Mesendoderm (in vitro differentiated cells): ENCODE results near the gene ABR.

Experiments
- DNase-seq: peaks from one replicate; pipeline ENCODE4 v3.0.0; 2013
- H2AK5ac ChIP-seq: 2 replicates; pipeline ENCODE4 v1.6.1; 2013; ENCODE audit warnings: low read length, inconsistent platforms
- H2BK120ac ChIP-seq: 2 replicates; pipeline ENCODE4 v1.6.1; 2013; ENCODE audit warnings: low read depth, mild to moderate bottlenecking, low read length, moderate library complexity, mixed read lengths
- H2BK15ac ChIP-seq: replicated peaks from 2 replicates; pipeline ENCODE4 v1.6.1; 2013; ENCODE audit warnings: low read depth, mild to moderate bottlenecking, moderate library complexity
- H2BK5ac ChIP-seq: 2 replicates; pipeline ENCODE4 v1.6.1; 2013; ENCODE audit warnings: low read length, inconsistent platforms
- H3K18ac ChIP-seq: 2 replicates; pipeline ENCODE4 v1.6.1; 2013; ENCODE audit warnings: mild to moderate bottlenecking, low read length, mixed read lengths
- H3K23ac ChIP-seq: one replicate; pipeline ENCODE4 v1.6.1; 2013; ENCODE audit warnings: low read length
- H3K27ac ChIP-seq: 2 replicates; pipeline ENCODE4 v1.5.1; 2013; ENCODE audit warnings: low read depth, mild to moderate bottlenecking, inconsistent platforms, low read length, moderate library complexity
- H3K27me3 ChIP-seq: 2 replicates; pipeline ENCODE4 v1.6.1; 2013; ENCODE audit warnings: low read length, control low read depth, mild to moderate bottlenecking, inconsistent platforms; ENCODE audit not compliant: insufficient read depth, poor library complexity
- H3K36me3 ChIP-seq: 2 replicates; pipeline ENCODE4 v1.6.1; 2013; ENCODE audit warnings: low read length, inconsistent platforms; ENCODE audit not compliant: control insufficient read depth, insufficient read depth
- H3K4ac ChIP-seq: one replicate; pipeline ENCODE4 v1.6.1; 2013; ENCODE audit warnings: low read depth, mild to moderate bottlenecking, low read length, moderate library complexity
- H3K4me1 ChIP-seq: 2 replicates; pipeline ENCODE4 v1.6.1; 2013; ENCODE audit warnings: low read depth, low read length, inconsistent platforms; ENCODE audit not compliant: control insufficient read depth
- H3K4me2 ChIP-seq: 2 replicates; pipeline ENCODE4 v1.6.1; 2013; ENCODE audit warnings: low read length
- H3K4me3 ChIP-seq: 2 replicates; pipeline ENCODE4 v1.5.1; 2013; ENCODE audit warnings: mild to moderate bottlenecking, low read length
- H3K56ac ChIP-seq: one replicate; pipeline ENCODE4 v1.6.1; 2013; ENCODE audit warnings: low read length
- H3K79me1 ChIP-seq: 2 replicates; pipeline ENCODE4 v1.6.1; 2013; ENCODE audit warnings: low read length, inconsistent platforms
- H3K79me2 ChIP-seq: 2 replicates; pipeline ENCODE4 v1.6.1; 2013; ENCODE audit warnings: mild to moderate bottlenecking, low read length; ENCODE audit not compliant: control insufficient read depth, insufficient read depth
- H3K9ac ChIP-seq: 2 replicates; pipeline ENCODE4 v1.6.1; 2013; ENCODE audit warnings: low read length, inconsistent platforms
- H4K5ac ChIP-seq: one replicate; pipeline ENCODE4 v1.6.1; 2013; ENCODE audit warnings: low read length
- H4K8ac ChIP-seq: one replicate; pipeline ENCODE4 v1.6.1; 2013; ENCODE audit warnings: low read depth, mild to moderate bottlenecking, control low read depth, low read length, moderate library complexity
- WGBS: extraction: QIAGEN DNeasy Blood & Tissue Kit; methylation state at CpG from one replicate; pipeline ENCODE4 v1.1.7; 2013; ENCODE audit warnings: low lambda C conversion rate, missing lambda C conversion rate; ENCODE audit not compliant: insufficient coverage; ENCODE audit errors: extremely low coverage; 5-methylcytosine and 5-hydroxymethylcytosine counted together

Gene ABR

GRCh38 chr17:1095090-1095852 lies 84.5 kb downstream of the ABR start:
- no peak overlapping the region for H3K4ac ChIP-seq
- H3K79me2 ChIP-seq, result no peaks in the 10 kb centered on the region
- no peak overlapping the region for H3K4me2 ChIP-seq
- H3K56ac ChIP-seq, result no peak overlapping the region
- no peak overlapping the region for H3K18ac ChIP-seq
- no peaks in the 10 kb centered on the region for H3K27me3 ChIP-seq
- H2BK120ac ChIP-seq, result no peak overlapping the region
- H4K8ac ChIP-seq, result no peak overlapping the region
- no peak overlapping the region for H4K5ac ChIP-seq
- H2BK5ac ChIP-seq, result no peak overlapping the region
- H3K23ac ChIP-seq, result no peak overlapping the region
- H3K27ac ChIP-seq, result no peak overlapping the region
- H3K4me3 ChIP-seq, result no peak overlapping the region
- WGBS, result no CpG with 5 or more reads among the region's 31 CpGs
- H2AK5ac ChIP-seq, result no peak overlapping the region
- H3K4me1 ChIP-seq, result no peaks in the 10 kb centered on the region
- no peak for DNase-seq
- no peak overlapping the region for H2BK15ac ChIP-seq
- H3K9ac ChIP-seq, result no peak overlapping the region
- no peaks in the 10 kb centered on the region for H3K79me1 ChIP-seq
- H3K36me3 ChIP-seq, result no peaks in the 10 kb centered on the region

- no CpG with 5 or more reads among the region's 6 CpGs for WGBS
- Histone ChIP-seq H4K5ac (no peak overlapping the region), H4K8ac (no peak overlapping the region), H3K9ac (no peak overlapping the region), H2BK120ac (no peak overlapping the region), H2BK15ac (no peak overlapping the region), H2BK5ac (no peak overlapping the region), H3K79me2 (no peaks in the 10 kb centered on the region), H3K4me3 (no peak overlapping the region), H3K79me1 (no peaks in the 10 kb centered on the region), H3K27me3 (no peaks in the 10 kb centered on the region), H3K36me3 (no peaks in the 10 kb centered on the region), H3K23ac (no peak overlapping the region), H3K27ac (no peak overlapping the region), H3K18ac (no peak overlapping the region), H3K56ac (no peak overlapping the region), H2AK5ac (no peak overlapping the region), H3K4ac (no peak overlapping the region), H3K4me2 (no peak overlapping the region), H3K4me1 (no peaks in the 10 kb centered on the region)
- DNase-seq, result no peak
Observed at GRCh38 chr17:1094591-1094990, 85.2 kb downstream of the ABR start.

DNA sequence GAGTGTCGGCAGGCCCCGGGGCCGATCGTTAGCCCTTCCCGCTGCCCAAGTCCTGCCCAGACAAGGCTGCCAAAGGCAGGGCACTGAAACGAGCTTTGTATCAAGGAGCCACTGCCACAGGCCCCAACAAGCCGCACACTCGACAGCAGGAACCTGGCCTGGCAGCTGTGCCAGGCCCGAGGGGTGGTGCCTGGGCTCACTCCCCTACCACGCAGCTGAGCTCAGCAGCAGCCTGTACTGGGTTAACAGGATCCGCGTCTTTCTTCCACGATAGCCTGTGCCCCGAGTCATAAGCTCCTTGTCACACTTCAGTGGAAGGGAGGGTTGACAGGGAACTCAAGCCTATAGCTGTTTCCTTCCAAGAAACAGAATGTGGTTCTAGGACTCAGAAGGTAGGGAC lies 87.9 kb downstream of the ABR start:
- DNase-seq, result no peak
- no peaks in the 10 kb centered on the region for H3K36me3 ChIP-seq
- no peak overlapping the region for H3K56ac ChIP-seq
- WGBS, result no CpG with 5 or more reads among the region's 14 CpGs
- no peak overlapping the region for H4K8ac ChIP-seq
- H3K4ac ChIP-seq, result no peak overlapping the region
- H3K79me2 ChIP-seq, result no peaks in the 10 kb centered on the region
- no peak overlapping the region for H3K4me2 ChIP-seq
- H2AK5ac ChIP-seq, result no peak overlapping the region
- no peak overlapping the region for H3K18ac ChIP-seq
- no peak overlapping the region for H3K4me3 ChIP-seq
- no peak overlapping the region for H3K23ac ChIP-seq
- H3K79me1 ChIP-seq, result no peaks in the 10 kb centered on the region
- no peak overlapping the region for H2BK15ac ChIP-seq
- H2BK120ac ChIP-seq, result no peak overlapping the region
- H3K9ac ChIP-seq, result no peak overlapping the region
- no peaks in the 10 kb centered on the region for H3K27me3 ChIP-seq
- H3K27ac ChIP-seq, result no peak overlapping the region
- H4K5ac ChIP-seq, result no peak overlapping the region
- no peaks in the 10 kb centered on the region for H3K4me1 ChIP-seq
- H2BK5ac ChIP-seq, result no peak overlapping the region

GRCh38 chr17:1091190-1091534 lies 88.6 kb downstream of the ABR start:
- H3K23ac ChIP-seq, result no peak overlapping the region
- H3K18ac ChIP-seq, result no peak overlapping the region
- no peak overlapping the region for H2BK15ac ChIP-seq
- H3K56ac ChIP-seq, result no peak overlapping the region
- no peak overlapping the region for H3K9ac ChIP-seq
- H4K8ac ChIP-seq, result no peak overlapping the region
- H3K4me2 ChIP-seq, result no peak overlapping the region
- no peak for DNase-seq
- H2BK5ac ChIP-seq, result no peak overlapping the region
- no peak overlapping the region for H3K27ac ChIP-seq
- no peaks in the 10 kb centered on the region for H3K4me1 ChIP-seq
- H2AK5ac ChIP-seq, result no peak overlapping the region
- no peaks in the 10 kb centered on the region for H3K27me3 ChIP-seq
- no peak overlapping the region for H3K4ac ChIP-seq
- no peaks in the 10 kb centered on the region for H3K36me3 ChIP-seq
- WGBS, result no CpG with 5 or more reads among the region's 8 CpGs
- H2BK120ac ChIP-seq, result no peak overlapping the region
- no peak overlapping the region for H3K4me3 ChIP-seq
- no peaks in the 10 kb centered on the region for H3K79me1 ChIP-seq
- H4K5ac ChIP-seq, result no peak overlapping the region
- no peaks in the 10 kb centered on the region for H3K79me2 ChIP-seq

- Histone ChIP-seq H2BK120ac (no peak overlapping the region), H3K79me2 (no peaks in the 10 kb centered on the region), H3K27ac (no peak overlapping the region), H3K23ac (no peak overlapping the region), H3K18ac (no peak overlapping the region), H3K4me1 (no peaks in the 10 kb centered on the region), H4K5ac (no peak overlapping the region), H3K4me2 (no peak overlapping the region), H4K8ac (no peak overlapping the region), H2AK5ac (no peak overlapping the region), H3K27me3 (no peaks in the 10 kb centered on the region), H3K36me3 (no peaks in the 10 kb centered on the region), H3K4ac (no peak overlapping the region), H3K79me1 (no peaks in the 10 kb centered on the region), H2BK5ac (no peak overlapping the region), H3K56ac (peak overlapping the region; percentile 1), H3K9ac (no peak overlapping the region), H2BK15ac (no peak overlapping the region), H3K4me3 (no peak overlapping the region)
- WGBS, result no CpG with 5 or more reads among the region's 19 CpGs
- DNase-seq, result no peak
Observed at GRCh38 chr17:1090465-1091189, 89.2 kb downstream of the ABR start.
